Neural progenitor cell (in vitro differentiated cells): ENCODE results near the gene LINGO4. TPM values are rescaled to one million over a fixed set of nuclear protein-coding genes. Genes with fewer than 3 reads are reported as not detected.

Experiments used
- DNase-seq: peaks from one replicate; pipeline ENCODE4 v3.0.0-alpha.2; 2016; ENCODE audit warnings: low spot score
- H2AFZ ChIP-seq: fragments of 200-600 bp; sonication (generic); replicated peaks from 2 replicates; pipeline ENCODE4 v1.6.1; 2016; ENCODE audit warnings: antibody characterized with exemption
- H3F3A ChIP-seq: fragments of 200-600 bp; sonication (generic); 2 replicates; pipeline ENCODE4 v1.6.1; 2016; ENCODE audit warnings: antibody characterized with exemption, low read depth
- H3K27ac ChIP-seq: fragments of 200-600 bp; sonication (generic); 2 replicates; pipeline ENCODE4 v1.5.1; 2016; ENCODE audit warnings: mild to moderate bottlenecking
- H3K27me3 ChIP-seq: fragments of 200-600 bp; sonication (generic); 2 replicates; pipeline ENCODE4 v1.6.1; 2016; ENCODE audit warnings: mild to moderate bottlenecking, moderate library complexity
- H3K36me3 ChIP-seq: fragments of 200-600 bp; sonication (generic); 2 replicates; pipeline ENCODE4 v1.5.1; 2016
- H3K4me1 ChIP-seq: fragments of 200-600 bp; sonication (generic); 2 replicates; pipeline ENCODE4 v1.6.1; 2016; ENCODE audit warnings: mixed run types
- H3K4me2 ChIP-seq: fragments of 200-600 bp; sonication (generic); 2 replicates; pipeline ENCODE4 v1.6.1; 2016
- H3K4me3 ChIP-seq: fragments of 200-600 bp; sonication (generic); 2 replicates; pipeline ENCODE4 v1.5.1; 2016
- H3K79me2 ChIP-seq: fragments of 200-600 bp; sonication (generic); 2 replicates; pipeline ENCODE4 v1.6.1; 2016; ENCODE audit warnings: low read depth
- H3K9ac ChIP-seq: fragments of 200-600 bp; sonication (generic); 2 replicates; pipeline ENCODE4 v1.6.1; 2016
- H3K9me3 ChIP-seq: fragments of 200-600 bp; sonication (generic); 2 replicates; pipeline ENCODE4 v1.5.1; 2016; ENCODE audit warnings: low read depth
- H4K20me1 ChIP-seq: fragments of 200-600 bp; sonication (generic); 2 replicates; pipeline ENCODE4 v1.6.1; 2016; ENCODE audit warnings: low read depth
- H3K27ac Mint-ChIP-seq: 3 replicates; pipeline ENCODE4 v1.8.0; 2021; ENCODE audit warnings: mixed read lengths
- H3K27me3 Mint-ChIP-seq: 2 replicates; pipeline ENCODE4 v1.8.0; 2022; ENCODE audit warnings: low read depth, mild to moderate bottlenecking, inconsistent platforms, moderate library complexity, mixed read lengths; ENCODE audit not compliant: insufficient read depth
- H3K36me3 Mint-ChIP-seq: 3 replicates; pipeline ENCODE4 v1.8.0; 2021; ENCODE audit warnings: mixed read lengths
- H3K4me1 Mint-ChIP-seq: 3 replicates; pipeline ENCODE4 v1.8.0; 2021; ENCODE audit warnings: mixed read lengths
- H3K4me3 Mint-ChIP-seq: 3 replicates; pipeline ENCODE4 v1.8.0; 2021; ENCODE audit warnings: mild to moderate bottlenecking, moderate library complexity, mixed read lengths
- H3K9me3 Mint-ChIP-seq: 3 replicates; pipeline ENCODE4 v1.8.0; 2020; ENCODE audit warnings: mixed read lengths
- CTCF ChIP-seq: fragments of 200-600 bp; sonication (generic); IDR thresholded peaks from 2 replicates; pipeline ENCODE4 v1.5.1; 2017; ENCODE audit warnings: antibody characterized with exemption, mild to moderate bottlenecking
- EZH2 ChIP-seq: fragments of 200-600 bp; sonication (generic); IDR thresholded peaks from 2 replicates; pipeline ENCODE4 v1.6.1; 2017; ENCODE audit warnings: antibody characterized with exemption, mild to moderate bottlenecking, moderate library complexity
- EZH2phosphoT487 ChIP-seq: fragments of 200-600 bp; sonication (generic); IDR thresholded peaks from 2 replicates; pipeline ENCODE4 v1.6.1; 2017; ENCODE audit warnings: antibody characterized with exemption
- total RNA-seq: library from RNA; depleted of rRNA; stranded (reverse); fragments of >200 nt; gene quantifications from 2 replicates; pipeline ENCODE4 v1.2.3, GENCODE V29; 2015; ENCODE audit warnings: low replicate concordance

The LINGO4 gene
- total RNA-seq: not detected in 2 replicates

- no peak within 1 kb of the TSS for H3K27ac Mint-ChIP-seq
- peaks cover 6% of the 10 kb centered on the region for H3K27me3 Mint-ChIP-seq
Observed at GRCh38 chr1:151805066-151805820, at the start of gene LINGO4. TSS of gene LINGO4 (minus strand) at chr1:151805419. CDS start at chr1:151802704, 2,715 bp downstream.

GRCh38 chr1:151854658-151855057 lies 49.4 kb upstream of the LINGO4 start:
- no peak overlapping the region for H3K9ac ChIP-seq
- H3K27me3 ChIP-seq: no peaks in the 10 kb centered on the region
- no peaks in the 10 kb centered on the region for H3K4me1 ChIP-seq
- no peak overlapping the region for H3K4me3 ChIP-seq
- Mint-ChIP-seq H3K27me3 (peaks cover 10% of the 10 kb centered on the region), H3K4me3 (no peak overlapping the region), H3K36me3 (no peaks in the 10 kb centered on the region), H3K4me1 (peaks cover 3% of the 10 kb centered on the region), H3K27ac (no peak overlapping the region), H3K9me3 (no peaks in the 10 kb centered on the region)
- no peak overlapping the region for H3K4me2 ChIP-seq
- TF ChIP-seq EZH2: no peak
- no peak for TF ChIP-seq EZH2phosphoT487
- no peak for TF ChIP-seq CTCF
- no peaks in the 10 kb centered on the region for H3K9me3 ChIP-seq
- H3K27ac ChIP-seq: no peak overlapping the region
- H3K36me3 ChIP-seq: no peaks in the 10 kb centered on the region
- H3K79me2 ChIP-seq: no peaks in the 10 kb centered on the region
- no peak overlapping the region for H2AFZ ChIP-seq
- DNase-seq: no peak
- no peaks in the 10 kb centered on the region for H4K20me1 ChIP-seq
- H3F3A ChIP-seq: no peaks in the 10 kb centered on the region

More at GRCh38 chr1:151805066-151805820, at the start of gene LINGO4:
- Histone ChIP-seq H2AFZ (no peak within 1 kb of the TSS), H3K4me1 (no peaks in the 10 kb centered on the region), H3K9ac (no peak within 1 kb of the TSS), H3K79me2 (no peaks in the 10 kb centered on the region), H3K27me3 (no peaks in the 10 kb centered on the region), H3K4me3 (no peak within 1 kb of the TSS), H3K4me2 (no peak within 1 kb of the TSS), H3K27ac (no peak within 1 kb of the TSS), H3K9me3 (no peaks in the 10 kb centered on the region), H3F3A (no peaks in the 10 kb centered on the region), H4K20me1 (no peaks in the 10 kb centered on the region), H3K36me3 (no peaks in the 10 kb centered on the region)
- H3K4me3 Mint-ChIP-seq: no peak within 1 kb of the TSS
- no peaks in the 10 kb centered on the region for H3K9me3 Mint-ChIP-seq
- DNase-seq: no peak
- no peaks in the 10 kb centered on the region for H3K36me3 Mint-ChIP-seq
- TF ChIP-seq CTCF (no peak), EZH2 (no peak), EZH2phosphoT487 (no peak)
- peaks cover 9% of the 10 kb centered on the region for H3K4me1 Mint-ChIP-seq

- H3K36me3 ChIP-seq: no peaks in the 10 kb centered on the region
- H3K4me1 ChIP-seq: no peaks in the 10 kb centered on the region
- Mint-ChIP-seq H3K27ac (no peak within 1 kb of the TSS), H3K27me3 (peaks cover 10% of the 10 kb centered on the region), H3K9me3 (no peaks in the 10 kb centered on the region), H3K36me3 (no peaks in the 10 kb centered on the region), H3K4me3 (no peak within 1 kb of the TSS), H3K4me1 (peaks cover 3% of the 10 kb centered on the region)
- H3K9ac ChIP-seq: no peak within 1 kb of the TSS
- H3K4me2 ChIP-seq: no peak within 1 kb of the TSS
- no peak for TF ChIP-seq CTCF
- no peak for TF ChIP-seq EZH2phosphoT487
- TF ChIP-seq EZH2: no peak
- no peaks in the 10 kb centered on the region for H3K9me3 ChIP-seq
- H2AFZ ChIP-seq: no peak within 1 kb of the TSS
- H3F3A ChIP-seq: no peaks in the 10 kb centered on the region
- no peaks in the 10 kb centered on the region for H4K20me1 ChIP-seq
- DNase-seq: no peak
- H3K27me3 ChIP-seq: no peaks in the 10 kb centered on the region
- H3K79me2 ChIP-seq: no peaks in the 10 kb centered on the region
- H3K27ac ChIP-seq: no peak within 1 kb of the TSS
- no peak within 1 kb of the TSS for H3K4me3 ChIP-seq
Observed at GRCh38 chr1:151853411-151853943, 48.3 kb upstream of the LINGO4 start, which contains the start of gene THEM5. TSS of gene THEM5 (minus strand) at chr1:151853712. CDS start at chr1:151853565, 147 bp downstream.
